Measurements from ENCODE around the gene WDR18.
"Not testable (repeated sequence)": the region's sequence is repeated elsewhere in the genome, so short reads cannot be mapped to it uniquely, and the experiment has no call there.

The WDR18 gene

GRCh38 chr19:1020868-1021425, 36.8 kb downstream of the WDR18 start, which contains the start of gene TMEM259:
TSS of gene TMEM259 (minus strand) at chr19:1021123. CDS start at chr19:1020996, 127 bp downstream.
- FAIRE-seq: peak; percentile 10

- FAIRE-seq: not testable (repeated sequence)
Observed at GRCh38 chr19:1023883-1024188, 39.7 kb downstream of the WDR18 start.

DNA sequence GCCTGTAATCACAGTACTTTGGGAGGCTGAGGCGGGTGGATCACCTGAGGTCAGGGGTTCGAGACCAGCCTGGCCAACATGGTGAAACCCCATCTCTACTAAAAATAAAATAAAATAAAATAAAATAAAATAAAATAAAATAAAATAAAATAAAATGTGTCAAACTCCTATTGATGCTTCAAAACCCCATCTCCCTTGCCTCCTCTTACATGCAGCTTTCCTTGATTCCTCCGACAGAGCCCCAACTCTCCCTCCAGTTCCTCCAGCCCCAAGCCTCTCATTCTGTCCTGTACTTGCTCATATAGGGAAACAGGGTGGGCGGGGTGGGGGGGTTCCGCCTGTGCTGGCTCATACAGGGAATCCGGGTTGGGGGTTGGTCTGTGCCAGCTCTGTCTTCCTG, 40.9 kb downstream of the WDR18 start:
- not testable (repeated sequence) for FAIRE-seq

DNA sequence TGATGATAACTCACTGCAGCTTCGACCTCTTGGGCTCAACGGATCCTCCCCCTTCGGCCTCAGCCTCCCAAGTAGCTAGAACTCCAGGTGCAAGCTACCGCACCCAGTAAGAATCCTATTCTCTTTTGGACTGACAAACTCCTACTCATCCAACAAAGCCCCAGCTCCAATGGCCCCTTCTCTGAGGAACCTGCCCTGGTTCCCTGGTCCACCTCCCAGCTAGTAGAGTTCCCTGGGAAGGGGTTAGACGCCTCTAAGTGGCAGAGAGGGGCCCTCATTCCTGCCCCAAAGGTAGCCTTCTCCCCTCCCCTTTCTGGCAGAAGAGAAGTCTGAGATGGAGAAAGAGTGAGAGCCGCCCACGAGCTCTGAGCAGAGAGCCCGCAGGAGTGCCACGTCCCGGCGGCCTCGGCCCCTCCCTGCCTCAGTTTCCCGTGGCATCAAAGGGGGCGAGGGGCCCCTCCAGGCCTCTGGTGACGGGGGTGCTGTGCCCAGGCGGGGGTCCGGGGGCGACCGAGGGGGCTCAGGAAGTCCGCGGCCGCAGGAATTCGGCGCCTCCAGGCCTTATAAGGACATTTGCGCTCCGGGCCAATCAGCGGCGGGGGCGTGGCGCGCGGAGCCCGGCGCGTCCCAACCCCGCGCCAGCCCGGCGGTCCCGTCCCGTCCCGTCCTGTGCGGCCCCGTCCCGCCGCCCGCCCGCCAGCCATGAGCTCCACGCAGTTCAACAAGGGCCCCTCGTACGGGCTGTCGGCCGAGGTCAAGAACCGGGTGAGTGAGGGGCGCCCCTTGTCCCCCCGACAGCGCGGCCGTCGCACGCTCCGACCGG, 42.0 kb downstream of the WDR18 start, which contains the start of gene CNN2:
TSS of gene CNN2 (plus strand) at position 649 of the 823 bp plus-strand sequence. CDS start at position 703, 54 bp downstream.
- no peak for FAIRE-seq

- no peak for FAIRE-seq
Observed at GRCh38 chr19:1026783-1027649, 42.9 kb downstream of the WDR18 start.

GRCh38 chr19:1027650-1028061, 43.5 kb downstream of the WDR18 start:
- no peak for FAIRE-seq

DNA sequence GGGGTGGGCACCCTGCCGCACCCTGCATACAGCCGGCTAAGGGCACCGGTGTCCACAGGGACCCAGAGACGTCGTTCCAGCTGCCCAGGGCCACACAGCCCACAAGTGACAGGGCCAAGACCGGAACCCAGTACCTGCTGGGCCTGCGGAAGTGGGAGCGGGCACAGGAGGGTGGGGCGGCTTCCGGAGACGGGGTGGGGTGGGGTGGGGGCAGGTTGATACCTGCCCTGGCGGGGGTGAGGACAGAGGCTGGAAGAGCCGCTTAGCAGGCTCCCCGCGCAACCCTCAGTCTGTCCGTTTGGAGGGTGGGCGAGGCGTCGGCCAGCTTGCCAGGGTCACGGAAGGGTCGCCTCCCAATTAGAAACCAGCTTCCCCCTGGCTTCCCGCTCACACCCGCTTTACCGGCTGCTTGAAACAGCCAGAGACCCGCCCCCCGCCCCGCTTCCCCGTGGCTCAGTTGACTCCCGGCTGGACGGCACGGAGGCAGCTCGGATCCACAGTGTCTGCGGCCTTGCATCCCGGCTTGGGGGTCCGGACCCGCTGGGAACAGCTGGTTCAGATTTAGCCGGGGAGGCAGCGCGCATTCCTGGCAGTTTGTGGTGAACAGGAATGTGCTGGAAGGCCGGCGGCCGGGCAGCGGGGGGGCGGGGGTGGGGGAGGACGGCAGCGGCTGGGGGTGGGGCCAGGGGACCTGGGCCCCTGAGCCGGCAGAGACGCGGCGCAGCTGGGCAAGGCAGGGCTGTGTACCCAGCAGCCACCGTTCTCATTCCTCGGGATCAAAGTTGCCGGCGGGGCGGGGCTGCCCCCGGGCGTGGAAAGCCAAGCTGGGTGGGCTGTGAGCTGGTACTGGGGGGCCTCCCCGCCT, 44.1 kb downstream of the WDR18 start:
- FAIRE-seq: no peak

GRCh38 chr19:1032264-1032867, 48.2 kb downstream of the WDR18 start:
- FAIRE-seq: no peak

GRCh38 chr19:1035998-1036621, 52.0 kb downstream of the WDR18 start:
- FAIRE-seq: no peak

- FAIRE-seq: no peak
Observed at GRCh38 chr19:1037621-1038064, 53.5 kb downstream of the WDR18 start.

- no peak for FAIRE-seq
Observed at GRCh38 chr19:1038978-1039645, 55.0 kb downstream of the WDR18 start.

DNA sequence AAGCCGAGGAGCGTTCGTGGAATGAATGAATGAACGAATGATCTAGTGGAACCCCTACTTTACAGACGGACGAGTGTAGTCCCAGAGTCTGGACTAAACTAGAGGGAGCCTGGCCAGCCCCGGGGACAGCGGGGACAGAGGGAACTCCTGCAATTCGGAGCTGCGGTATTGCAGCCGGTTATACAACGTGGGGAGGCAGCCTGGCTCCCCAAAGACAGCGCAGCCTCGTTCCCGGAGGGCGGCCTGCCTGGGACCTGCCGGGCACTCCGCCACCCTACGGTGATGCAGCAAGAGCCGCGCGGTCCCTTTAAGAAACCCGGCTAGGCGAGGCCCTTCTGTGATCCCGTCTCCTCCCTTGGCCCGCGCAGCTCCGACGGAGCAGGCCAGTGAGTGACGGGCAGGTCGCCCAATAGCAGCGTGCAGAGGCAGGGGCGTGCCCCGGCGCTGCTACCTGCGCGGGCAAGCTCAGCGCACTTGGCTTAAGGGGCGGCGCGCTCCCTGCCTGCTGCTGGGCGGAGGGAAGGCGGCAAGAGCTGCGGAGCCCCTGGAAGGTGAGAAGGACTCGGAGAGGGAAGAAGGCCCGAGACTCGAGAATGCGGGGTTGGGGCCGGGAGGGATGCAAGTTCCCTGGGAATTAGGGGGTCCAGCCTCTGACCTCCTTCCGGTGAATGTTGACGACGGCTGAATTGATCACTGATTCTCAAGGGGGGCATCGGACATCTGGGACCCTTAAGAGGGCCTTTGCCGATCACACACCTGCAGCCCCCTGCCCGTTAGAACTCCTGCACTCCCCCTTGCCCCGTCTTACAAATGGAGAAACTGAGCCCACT, 55.7 kb downstream of the WDR18 start, which contains the start of gene ABCA7:
TSS of gene ABCA7 (plus strand) at position 462 of the 830 bp plus-strand sequence. CDS start 1,255 bp downstream, outside the sequence.
- no peak for FAIRE-seq

DNA sequence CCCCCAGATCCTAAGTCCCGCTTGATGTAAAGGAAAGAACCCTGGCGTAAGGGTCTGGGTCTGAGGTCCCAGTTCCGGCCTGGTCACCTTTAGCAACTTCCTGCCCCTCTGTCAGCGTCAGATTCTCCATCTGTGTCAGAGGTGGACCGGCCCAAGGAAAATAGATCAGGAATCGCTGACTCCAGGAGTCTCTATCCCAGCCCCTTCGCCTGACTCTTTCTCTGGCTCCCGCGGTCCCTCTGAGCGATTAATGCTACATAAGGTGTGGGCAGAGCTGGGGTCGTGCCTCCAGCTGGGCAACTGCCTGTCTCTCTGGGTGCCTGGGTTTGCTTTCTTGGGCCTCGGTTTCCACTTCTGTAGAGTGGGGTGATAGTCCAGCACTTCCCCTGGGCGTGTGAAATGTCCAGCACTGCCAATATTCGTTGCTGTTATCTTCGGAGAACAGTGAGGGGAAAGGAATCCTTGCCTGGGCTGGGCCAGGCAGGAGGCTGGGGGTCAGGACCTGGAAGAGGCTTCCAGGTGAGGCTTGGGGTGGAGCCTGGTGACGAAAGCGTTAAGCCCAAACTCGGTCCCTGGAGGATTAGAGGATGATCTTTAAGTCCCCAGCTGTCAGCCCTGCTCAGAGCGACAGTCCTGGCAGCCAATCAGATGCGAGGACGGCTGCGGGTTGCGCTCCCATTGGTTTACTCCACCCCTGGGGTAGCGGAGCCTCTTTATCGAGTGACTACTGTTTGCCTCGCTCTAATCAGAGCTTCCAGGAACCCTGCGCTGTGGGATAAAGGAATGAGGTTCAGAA, 56.5 kb downstream of the WDR18 start:
- no peak for FAIRE-seq

DNA sequence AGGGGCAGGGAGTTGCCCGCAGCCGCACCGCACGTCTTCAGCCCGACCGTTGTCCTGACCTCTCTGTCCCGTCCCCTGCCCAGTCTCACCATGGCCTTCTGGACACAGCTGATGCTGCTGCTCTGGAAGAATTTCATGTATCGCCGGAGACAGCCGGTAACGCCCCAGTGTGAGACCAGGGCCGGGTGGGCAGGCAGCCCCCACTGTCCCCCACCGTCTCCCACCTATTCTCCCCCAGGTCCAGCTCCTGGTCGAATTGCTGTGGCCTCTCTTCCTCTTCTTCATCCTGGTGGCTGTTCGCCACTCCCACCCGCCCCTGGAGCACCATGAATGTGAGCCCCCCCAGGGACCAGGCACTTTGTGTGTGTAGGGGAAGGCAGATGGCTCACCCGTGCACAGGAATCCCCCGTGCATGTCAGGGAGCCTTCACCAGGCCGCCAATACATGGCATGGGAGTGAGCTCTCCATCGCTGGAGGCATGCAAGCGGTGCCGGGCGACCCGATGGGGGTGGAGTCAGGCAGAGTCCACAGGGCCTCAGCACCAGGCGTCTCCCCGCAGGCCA, 57.2 kb downstream of the WDR18 start:
- no peak for FAIRE-seq

- no peak for FAIRE-seq
Observed at GRCh38 chr19:1041835-1042685, 57.9 kb downstream of the WDR18 start.

DNA sequence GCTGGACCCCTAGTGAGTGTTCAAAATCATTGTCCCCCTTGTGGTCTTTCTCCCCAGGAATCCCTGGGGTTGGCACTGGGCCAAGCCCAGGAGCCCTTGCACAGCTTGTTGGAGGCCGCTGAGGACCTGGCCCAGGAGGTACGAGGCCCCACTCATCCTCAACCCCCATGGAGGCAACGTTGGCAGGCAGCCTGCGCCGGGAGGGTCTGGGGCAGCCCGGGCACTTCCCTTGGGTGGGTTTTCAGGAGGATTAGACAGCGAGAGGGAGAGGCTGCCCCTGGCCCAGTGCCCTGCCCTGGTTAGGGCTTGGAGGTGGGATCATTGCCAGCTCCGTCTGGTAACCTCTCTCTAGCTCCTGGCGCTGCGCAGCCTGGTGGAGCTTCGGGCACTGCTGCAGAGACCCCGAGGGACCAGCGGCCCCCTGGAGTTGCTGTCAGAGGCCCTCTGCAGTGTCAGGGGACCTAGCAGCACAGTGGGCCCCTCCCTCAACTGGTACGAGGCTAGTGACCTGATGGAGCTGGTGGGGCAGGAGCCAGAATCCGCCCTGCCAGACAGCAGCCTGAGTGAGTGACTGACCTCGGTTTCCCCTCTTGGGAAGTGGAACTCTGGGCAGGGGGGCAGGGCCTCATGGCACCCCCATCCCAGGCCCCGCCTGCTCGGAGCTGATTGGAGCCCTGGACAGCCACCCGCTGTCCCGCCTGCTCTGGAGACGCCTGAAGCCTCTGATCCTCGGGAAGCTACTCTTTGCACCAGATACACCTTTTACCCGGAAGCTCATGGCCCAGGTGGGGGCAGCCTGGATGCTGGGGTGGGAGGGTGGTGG, 58.8 kb downstream of the WDR18 start:
- no peak for FAIRE-seq
